Caco-2 (cell line): ENCODE measurements around the gene PSMD11. TPM values are rescaled to one million over a fixed set of nuclear protein-coding genes. Genes with fewer than 3 reads are reported as not detected.

Experiments
- BruUV-seq: library from RNA; stranded (reverse); fragments of 400-500 nt; replicated peaks from 2 replicates; lab custom pipeline; 2021; lab: Mats Ljungman, UMichigan
- CTCF ChIA-PET: fragments of 300-600 bp; sonication (Branson Sonifier 250); formaldehyde crosslinking; loops from one replicate; lab custom pipeline; 2022; ENCODE audit warnings: antibody characterized with exemption; lab: Charles Lee
- POLR2A ChIA-PET: fragments of 300-600 bp; sonication (Branson Sonifier 250); formaldehyde crosslinking; loops from one replicate; lab custom pipeline; 2022; ENCODE audit warnings: antibody characterized with exemption; lab: Charles Lee
- DNase-seq, 2 experiments: peaks; one replicate each; pipeline versions ENCODE4 v3.0.0 to v3.0.0-alpha.2; 2020 to 2022
- H3K27me3 ChIP-seq: replicated peaks from 2 replicates; pipeline ENCODE4 v1.6.0; 2011; ENCODE audit warnings: low read length; ENCODE audit not compliant: control insufficient read depth, insufficient read depth
- H3K36me3 ChIP-seq: 2 replicates; pipeline ENCODE4 v1.5.1; 2011; ENCODE audit warnings: low read length; ENCODE audit not compliant: control insufficient read depth, insufficient read depth
- H3K4me1 ChIP-seq: fragments of 250-450 bp; sonication (Bioruptor Pico); 2 replicates; pipeline ENCODE4 v1.5.1; 2020; ENCODE audit warnings: mild to moderate bottlenecking
- H3K4me3 ChIP-seq: 2 replicates; pipeline ENCODE4 v1.5.1; 2011; ENCODE audit warnings: low read depth, mild to moderate bottlenecking, control low read depth, low read length
- H3K9me3 ChIP-seq: fragments of 250-450 bp; sonication (Bioruptor Pico); 2 replicates; pipeline ENCODE4 v1.5.1; 2020; ENCODE audit warnings: mild to moderate bottlenecking, moderate library complexity
- H3K27ac Mint-ChIP-seq: one replicate; pipeline ENCODE4 v1.8.0; 2022; ENCODE audit warnings: mixed read lengths; ENCODE audit not compliant: unreplicated experiment
- H3K27me3 Mint-ChIP-seq: one replicate; pipeline ENCODE4 v1.8.0; 2022; ENCODE audit warnings: mixed read lengths; ENCODE audit not compliant: insufficient read depth, unreplicated experiment
- H3K36me3 Mint-ChIP-seq: one replicate; pipeline ENCODE4 v1.8.0; 2022; ENCODE audit warnings: mild to moderate bottlenecking, mixed read lengths; ENCODE audit not compliant: insufficient read depth, unreplicated experiment
- H3K4me1 Mint-ChIP-seq: one replicate; pipeline ENCODE4 v1.8.0; 2022; ENCODE audit warnings: low read depth, mixed read lengths; ENCODE audit not compliant: unreplicated experiment
- H3K4me3 Mint-ChIP-seq: one replicate; pipeline ENCODE4 v1.8.0; 2022; ENCODE audit warnings: mild to moderate bottlenecking, moderate library complexity, mixed read lengths; ENCODE audit not compliant: unreplicated experiment
- H3K9me3 Mint-ChIP-seq: one replicate; pipeline ENCODE4 v1.8.0; 2022; ENCODE audit warnings: mixed read lengths; ENCODE audit not compliant: unreplicated experiment
- CTCF ChIP-seq, 2 experiments: fragments of 200-600 bp in 1 of 2; IDR thresholded peaks; 1 replicate in 1 of 2; 2 replicates in 1 of 2; pipeline versions ENCODE4 v1.5.1 to v1.8.0; 2011 to 2022; ENCODE audit warnings: antibody characterized with exemption in 1 of 2, control low read depth in 1 of 2, inconsistent platforms in 1 of 2, low read depth in 1 of 2, low read length in 1 of 2, mild to moderate bottlenecking in 1 of 2, moderate library complexity in 1 of 2; ENCODE audit not compliant: insufficient read depth in 1 of 2, severe bottlenecking in 1 of 2, unreplicated experiment in 1 of 2
- intact Hi-C: fragments of 100-400 bp; cut with micrococcal nuclease; formaldehyde crosslinking; loops from one replicate; pipeline ENCODE4 v1.10.0; 2022; ENCODE audit not compliant: unreplicated experiment
- total RNA-seq: library from RNA; stranded (reverse); gene quantifications from 2 replicates; pipeline ENCODE4 v1.2.3, GENCODE V29; 2022

Gene PSMD11
- total RNA-seq, 1 experiment from 2014 or later, result 208 TPM

DNA sequence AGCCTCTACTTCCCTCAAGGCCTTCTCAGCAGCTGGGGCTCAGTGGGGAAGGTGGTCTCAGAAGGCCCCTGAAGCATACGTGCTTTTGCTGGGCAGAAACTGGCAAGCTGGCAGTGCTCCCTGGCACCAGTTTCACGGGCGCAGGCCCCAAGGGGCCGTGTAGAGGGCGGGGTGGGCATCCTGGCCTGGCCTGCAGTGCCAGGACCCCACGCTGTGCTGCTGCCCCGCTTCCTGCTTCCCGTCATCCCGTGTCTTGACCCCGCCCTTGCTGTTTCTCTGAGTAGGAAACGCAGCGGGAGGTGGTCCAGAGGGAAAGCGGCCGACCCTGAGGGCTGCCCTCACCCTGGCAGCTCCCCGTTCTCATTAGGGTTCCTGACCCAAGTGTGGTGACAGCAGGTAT is 49.3 kb downstream of the PSMD11 start:
- Mint-ChIP-seq H3K4me1 (no peaks in the 10 kb centered on the region), H3K4me3 (no peak overlapping the region), H3K27me3 (no peaks in the 10 kb centered on the region), H3K36me3 (peaks cover 65% of the 10 kb centered on the region), H3K9me3 (no peaks in the 10 kb centered on the region), H3K27ac (no peak overlapping the region)
- POLR2A ChIA-PET, result no interaction called here
- H3K4me1 ChIP-seq, result no peaks in the 10 kb centered on the region
- no peaks in the 10 kb centered on the region; the same call in 1 of the 2 replicates for H3K36me3 ChIP-seq
- H3K27me3 ChIP-seq, result no peaks in the 10 kb centered on the region
- H3K4me3 ChIP-seq, result no peak overlapping the region
- intact Hi-C loops, result no loop called here
- CTCF ChIA-PET, result no interaction called here
- DNase-seq, result no peak
- no TSS peak for BruUV-seq
- no peaks in the 10 kb centered on the region for H3K9me3 ChIP-seq
- TF ChIP-seq CTCF (IDR thresholded peaks at IDR 0.05; ENCODE audit: insufficient read depth in 1 of 2, low read depth in 1 of 2, low read length in 1 of 2, severe bottlenecking in 1 of 2, unreplicated experiment in 1 of 2), result no peak

DNA sequence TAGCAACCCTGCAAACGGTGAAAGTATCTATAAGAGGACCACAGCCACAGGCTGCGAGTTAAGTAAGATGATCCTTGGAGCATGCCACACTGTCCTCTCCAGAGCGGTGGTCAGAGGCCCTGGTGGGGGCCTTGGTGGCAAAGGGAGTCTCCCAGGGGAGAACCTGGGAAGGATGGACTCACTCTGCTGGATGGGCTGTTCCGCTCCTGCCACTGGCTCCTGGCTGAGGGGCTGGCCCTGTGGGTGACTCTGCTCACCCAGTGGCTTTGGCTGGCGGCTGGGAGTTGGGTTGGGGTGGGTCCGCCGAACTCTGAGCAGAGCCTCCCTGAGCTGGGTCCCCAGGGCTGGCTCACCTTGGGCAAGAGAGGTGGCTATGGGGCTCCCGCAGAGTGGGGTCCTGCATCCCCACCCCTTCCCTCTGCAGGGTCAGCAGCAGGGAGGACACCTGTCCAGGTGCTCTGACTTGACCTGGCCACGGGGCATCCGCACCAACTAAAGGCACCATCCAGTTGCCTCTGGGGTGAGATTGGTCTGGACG is 49.7 kb downstream of the PSMD11 start:
- no TSS peak for BruUV-seq
- peaks cover 62% of the 10 kb centered on the region for H3K36me3 Mint-ChIP-seq
- H3K27ac Mint-ChIP-seq, result no peak overlapping the region
- ChIA-PET CTCF (no interaction called here), POLR2A (no interaction called here)
- H3K4me1 Mint-ChIP-seq, result no peaks in the 10 kb centered on the region
- H3K27me3 Mint-ChIP-seq, result no peaks in the 10 kb centered on the region
- no peak for TF ChIP-seq CTCF (IDR thresholded peaks at IDR 0.05; ENCODE audit: insufficient read depth in 1 of 2, low read depth in 1 of 2, low read length in 1 of 2, severe bottlenecking in 1 of 2, unreplicated experiment in 1 of 2)
- Histone ChIP-seq H3K4me3 (no peak overlapping the region), H3K36me3 (no peaks in the 10 kb centered on the region; the same call in 1 of the 2 replicates), H3K9me3 (no peaks in the 10 kb centered on the region), H3K4me1 (no peaks in the 10 kb centered on the region), H3K27me3 (no peaks in the 10 kb centered on the region)
- no peak overlapping the region for H3K4me3 Mint-ChIP-seq
- no peak for DNase-seq
- no peaks in the 10 kb centered on the region for H3K9me3 Mint-ChIP-seq
- intact Hi-C loops, result no loop called here

- Mint-ChIP-seq H3K27me3 (no peaks in the 10 kb centered on the region), H3K27ac (no peak overlapping the region), H3K4me1 (no peaks in the 10 kb centered on the region), H3K36me3 (peaks cover 55% of the 10 kb centered on the region), H3K4me3 (no peak overlapping the region), H3K9me3 (no peaks in the 10 kb centered on the region)
- no peak for TF ChIP-seq CTCF (IDR thresholded peaks at IDR 0.05; ENCODE audit: insufficient read depth in 1 of 2, low read depth in 1 of 2, low read length in 1 of 2, severe bottlenecking in 1 of 2, unreplicated experiment in 1 of 2)
- intact Hi-C loops, result no loop called here
- Histone ChIP-seq H3K36me3 (no peaks in the 10 kb centered on the region; the same call in 1 of the 2 replicates), H3K4me3 (no peak overlapping the region), H3K9me3 (no peaks in the 10 kb centered on the region), H3K27me3 (no peaks in the 10 kb centered on the region), H3K4me1 (no peaks in the 10 kb centered on the region)
- POLR2A ChIA-PET, result no interaction called here
- CTCF ChIA-PET, result interaction anchor here (0.5 to 0.6 kb wide), 2 partner anchors 15 to 389 kb away, joined by 3 to 5 read pairs; no protein-coding TSS in a partner anchor
- no TSS peak for BruUV-seq
- DNase-seq, result no peak
Measured at GRCh38 chr17:32494621-32495358, 50.5 kb downstream of the PSMD11 start.
